CD14-positive monocyte (primary cell): ENCODE data around the gene DEPDC1. TPM values are rescaled to one million over a fixed set of nuclear protein-coding genes. Genes with fewer than 3 reads are reported as not detected.

Source experiments
- DNase-seq, 3 donors: peaks; one replicate each; pipeline ENCODE4 v3.0.0-alpha.2; 2011 to 2022
- H2AFZ ChIP-seq: 2 replicates; pipeline ENCODE4 v1.6.0; 2012; ENCODE audit warnings: mild to moderate bottlenecking, low read depth, low read length, inconsistent platforms; ENCODE audit not compliant: insufficient read depth, poor library complexity, severe bottlenecking
- H3K27ac ChIP-seq, 2 donors: 1 replicate in 1 of 2; 2 replicates in 1 of 2; pipeline ENCODE4 v1.5.1; 2012 to 2013; ENCODE audit warnings: low read length in 2 of 2, control low read depth in 1 of 2, inconsistent platforms in 1 of 2, low read depth in 1 of 2, mild to moderate bottlenecking in 1 of 2
- H3K27me3 ChIP-seq, 2 donors: one replicate each; pipeline versions ENCODE4 v1.6.0 to v1.6.1; 2011 to 2013; ENCODE audit warnings: low read length in 2 of 2; ENCODE audit not compliant: control insufficient read depth in 2 of 2, insufficient read depth in 2 of 2
- H3K36me3 ChIP-seq, 2 donors: replicated peaks in 1 of 2; 1 replicate in 1 of 2; 2 replicates in 1 of 2; pipeline versions ENCODE4 v1.5.1 to v1.6.1; 2012 to 2013; ENCODE audit warnings: low read length in 2 of 2, control low read depth in 1 of 2, inconsistent platforms in 1 of 2, mild to moderate bottlenecking in 1 of 2; ENCODE audit not compliant: insufficient read depth in 2 of 2, control insufficient read depth in 1 of 2
- H3K4me1 ChIP-seq, 2 donors: 1 replicate in 1 of 2; 2 replicates in 1 of 2; pipeline versions ENCODE4 v1.5.1 to v1.6.1; 2012 to 2013; ENCODE audit warnings: low read length in 2 of 2, control low read depth in 1 of 2, inconsistent platforms in 1 of 2, mild to moderate bottlenecking in 1 of 2, moderate library complexity in 1 of 2; ENCODE audit not compliant: insufficient read depth in 2 of 2, control insufficient read depth in 1 of 2
- H3K4me2 ChIP-seq: replicated peaks from 2 replicates; pipeline ENCODE3; 2012; ENCODE audit warnings: low read length, moderate library complexity, mild to moderate bottlenecking; ENCODE audit not compliant: poor library complexity, severe bottlenecking; ENCODE audit errors: extremely low read depth
- H3K4me3 ChIP-seq, 3 experiments: fragments of 200-600 bp in 1 of 3; sonication (generic) in 1 of 3; replicated peaks in 1 of 3; 1 replicate in 2 of 3; 2 replicates in 1 of 3; pipeline ENCODE4 v1.5.1; 2011 to 2013; ENCODE audit warnings: low read length in 3 of 3, mild to moderate bottlenecking in 3 of 3, control low read depth in 2 of 3, low read depth in 2 of 3, inconsistent platforms in 1 of 3, moderate library complexity in 1 of 3
- H3K79me2 ChIP-seq: 2 replicates; pipeline ENCODE4 v1.6.0; 2012; ENCODE audit warnings: mild to moderate bottlenecking, control low read depth, inconsistent platforms, low read length, moderate library complexity; ENCODE audit not compliant: insufficient read depth
- H3K9ac ChIP-seq: 2 replicates; pipeline ENCODE4 v1.6.0; 2017; ENCODE audit warnings: low read length, mild to moderate bottlenecking; ENCODE audit not compliant: insufficient read depth, poor library complexity, severe bottlenecking
- H3K9me3 ChIP-seq, 2 donors: replicated peaks in 1 of 2; 1 replicate in 1 of 2; 2 replicates in 1 of 2; pipeline versions ENCODE4 v1.5.1 to v1.6.1; 2012 to 2013; ENCODE audit warnings: low read length in 2 of 2, control low read depth in 1 of 2; ENCODE audit not compliant: control insufficient read depth in 1 of 2, insufficient read depth in 1 of 2
- H4K20me1 ChIP-seq: 2 replicates; pipeline ENCODE4 v1.6.0; 2012; ENCODE audit warnings: mild to moderate bottlenecking, low read length, control low read depth, moderate library complexity; ENCODE audit not compliant: insufficient read depth
- H3K27ac Mint-ChIP-seq, 7 donors: one replicate each; pipeline ENCODE4 v1.8.0; 2020; ENCODE audit warnings: mild to moderate bottlenecking in 7 of 7, mixed read lengths in 7 of 7, moderate library complexity in 6 of 7, inconsistent platforms in 2 of 7
- H3K27me3 Mint-ChIP-seq, 3 donors: one replicate each; pipeline ENCODE4 v1.8.0; 2021 to 2022; ENCODE audit warnings: low read depth in 3 of 3, mild to moderate bottlenecking in 3 of 3, mixed read lengths in 3 of 3, moderate library complexity in 3 of 3, inconsistent platforms in 1 of 3
- H3K36me3 Mint-ChIP-seq, 2 donors: one replicate each; pipeline ENCODE4 v1.8.0; 2020; ENCODE audit warnings: mixed read lengths in 2 of 2, inconsistent platforms in 1 of 2, mild to moderate bottlenecking in 1 of 2
- H3K4me1 Mint-ChIP-seq: one replicate; pipeline ENCODE4 v1.8.0; 2020; ENCODE audit warnings: mild to moderate bottlenecking, mixed read lengths
- H3K4me3 Mint-ChIP-seq, 2 donors: one replicate each; pipeline ENCODE4 v1.8.0; 2020; ENCODE audit warnings: mild to moderate bottlenecking in 2 of 2, mixed read lengths in 2 of 2, moderate library complexity in 1 of 2
- H3K9me3 Mint-ChIP-seq, 7 donors: one replicate each; pipeline ENCODE4 v1.8.0; 2020 to 2022; ENCODE audit warnings: mixed read lengths in 7 of 7, mild to moderate bottlenecking in 6 of 7, moderate library complexity in 6 of 7, inconsistent platforms in 2 of 7
- CTCF ChIP-seq: fragments of 200-600 bp; IDR thresholded peaks from one replicate; pipeline ENCODE4 v1.8.0; 2022; ENCODE audit warnings: antibody characterized with exemption, mild to moderate bottlenecking
- WGBS: methylation state at CpG from one replicate; pipeline ENCODE4 v1.1.5; 2013; ENCODE audit warnings: missing lambda C conversion rate; ENCODE audit not compliant: insufficient coverage; 5-methylcytosine and 5-hydroxymethylcytosine counted together
- intact Hi-C, 2 donors: fragments of 100-400 bp; cut with micrococcal nuclease; formaldehyde crosslinking; loops; one replicate each; pipeline versions ENCODE4 v1.15.0 to v1.15.1; 2023
- polyA plus RNA-seq, 3 donors: library from polyadenylated mRNA; depleted of rRNA in 1 of 3; unstranded in 2 of 3; stranded (reverse) in 1 of 3; fragments of 300-500 nt in 2 of 3; fragments of >200 nt in 1 of 3; fragmentation: Illumina TruSeq in 2 of 3; gene quantifications; 1 replicate in 2 of 3; 2 replicates in 1 of 3; pipeline ENCODE4 v1.2.3, GENCODE V29; 2012 to 2021

The DEPDC1 gene
- polyA plus RNA-seq, 3 donors: 0.04 to 0.24 TPM; not detected in 1

- Mint-ChIP-seq H3K9me3 (peaks cover 0 to 6% (median 3%) of the 10 kb centered on the region in 7 donors), H3K36me3 (no peaks in the 10 kb centered on the region), H3K27ac (no peak overlapping the region), H3K4me1 (no peaks in the 10 kb centered on the region), H3K4me3 (no peak overlapping the region), H3K27me3 (no peaks in the 10 kb centered on the region)
- H3K4me1 ChIP-seq: no peaks in the 10 kb centered on the region
- no peak overlapping the region for H3K9ac ChIP-seq
- no peak overlapping the region for H3K4me3 ChIP-seq
- H4K20me1 ChIP-seq: no peaks in the 10 kb centered on the region
- H3K4me2 ChIP-seq: no peak overlapping the region
- peaks cover 0 to 4% of the 10 kb centered on the region in 2 donors for H3K9me3 ChIP-seq
- no peak for DNase-seq
- H3K27ac ChIP-seq: no peak overlapping the region
- WGBS: no CpG with 5 or more reads among the region's 2 CpGs
- H2AFZ ChIP-seq: no peak overlapping the region
- no peak for TF ChIP-seq CTCF
- H3K36me3 ChIP-seq: no peaks in the 10 kb centered on the region
- no peaks in the 10 kb centered on the region for H3K27me3 ChIP-seq
- intact Hi-C loops: no loop called here
- H3K79me2 ChIP-seq: no peaks in the 10 kb centered on the region
These were observed 14.4 kb upstream of the DEPDC1 start for GRCh38 chr1:68511254-68511653.

- H3K27ac ChIP-seq: no peak overlapping the region
- Mint-ChIP-seq H3K27me3 (peaks cover 0 to 5% (median 0%) of the 10 kb centered on the region in 3 donors), H3K36me3 (no peaks in the 10 kb centered on the region), H3K9me3 (peaks cover 8 to 22% (median 16%) of the 10 kb centered on the region in 7 donors), H3K27ac (no peak overlapping the region), H3K4me1 (no peaks in the 10 kb centered on the region), H3K4me3 (no peak overlapping the region)
- WGBS: no CpG with 5 or more reads among the region's 3 CpGs
- no peak for TF ChIP-seq CTCF
- no peaks in the 10 kb centered on the region for H3K27me3 ChIP-seq
- H3K9ac ChIP-seq: no peak overlapping the region
- H3K36me3 ChIP-seq: no peaks in the 10 kb centered on the region
- no peak overlapping the region for H2AFZ ChIP-seq
- H3K4me1 ChIP-seq: no peaks in the 10 kb centered on the region
- H3K9me3 ChIP-seq: peaks cover 0 to 5% of the 10 kb centered on the region in 2 donors
- no peak overlapping the region for H3K4me2 ChIP-seq
- no peaks in the 10 kb centered on the region for H3K79me2 ChIP-seq
- H3K4me3 ChIP-seq: no peak overlapping the region
- H4K20me1 ChIP-seq: no peaks in the 10 kb centered on the region
- DNase-seq: no peak
- intact Hi-C loops: no loop called here
These were observed 9.5 kb upstream of the DEPDC1 start for GRCh38 chr1:68506386-68506785.
